ENCODE results near the gene HPCAL1.

Gene HPCAL1

GRCh38 chr2:10338270-10339188 lies 35.8 kb downstream of the HPCAL1 start:
- DNase-seq = no peak

DNA sequence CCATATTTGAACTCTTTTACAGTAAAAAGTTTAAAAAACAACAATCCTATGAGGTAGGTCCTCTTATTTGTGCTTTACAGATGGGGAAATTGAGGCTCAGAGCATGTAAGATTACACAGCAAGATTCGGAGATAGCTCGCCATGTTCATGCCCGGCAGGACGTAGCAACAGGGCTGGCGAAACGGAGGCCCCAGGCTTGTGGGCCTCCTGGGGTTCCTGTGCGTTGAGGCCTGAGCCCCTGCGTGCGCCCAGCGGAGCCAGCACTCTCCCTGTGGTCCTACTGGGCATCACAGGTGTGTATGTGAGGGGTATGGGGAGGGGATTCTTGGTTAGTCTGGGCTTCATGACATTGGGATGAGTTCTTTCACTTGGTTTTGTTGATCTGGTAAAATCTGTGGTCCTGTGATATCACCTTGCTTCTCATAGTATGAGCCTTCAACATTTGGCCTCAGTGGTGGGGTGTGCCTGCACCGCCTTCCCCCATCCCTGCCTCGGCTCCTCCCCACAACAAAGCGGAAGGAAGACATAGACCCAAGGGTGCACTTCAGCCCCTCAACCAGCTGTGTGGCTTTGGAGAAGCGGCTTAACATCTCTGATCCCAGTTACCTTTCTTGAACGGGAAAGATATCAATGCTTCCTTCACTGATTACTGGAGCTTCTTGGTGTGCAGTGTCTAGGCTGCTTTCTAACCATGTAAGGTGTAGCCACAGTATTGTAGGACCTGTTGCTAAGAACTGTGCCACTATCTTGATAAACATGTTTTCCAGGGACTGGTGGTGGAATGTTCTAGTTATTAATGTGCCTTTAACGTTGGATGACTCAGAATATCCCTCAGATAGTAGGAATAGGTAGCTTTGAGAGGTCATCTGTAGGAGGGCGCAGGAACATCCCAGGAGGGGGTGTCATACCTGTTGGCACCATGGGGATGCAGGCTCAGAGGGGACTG lies 37.2 kb downstream of the HPCAL1 start:
- DNase-seq = no peak

GRCh38 chr2:10340593-10340975 lies 37.9 kb downstream of the HPCAL1 start:
- DNase-seq = no peak

GRCh38 chr2:10341193-10341592 lies 38.5 kb downstream of the HPCAL1 start:
- no peak for DNase-seq

DNA sequence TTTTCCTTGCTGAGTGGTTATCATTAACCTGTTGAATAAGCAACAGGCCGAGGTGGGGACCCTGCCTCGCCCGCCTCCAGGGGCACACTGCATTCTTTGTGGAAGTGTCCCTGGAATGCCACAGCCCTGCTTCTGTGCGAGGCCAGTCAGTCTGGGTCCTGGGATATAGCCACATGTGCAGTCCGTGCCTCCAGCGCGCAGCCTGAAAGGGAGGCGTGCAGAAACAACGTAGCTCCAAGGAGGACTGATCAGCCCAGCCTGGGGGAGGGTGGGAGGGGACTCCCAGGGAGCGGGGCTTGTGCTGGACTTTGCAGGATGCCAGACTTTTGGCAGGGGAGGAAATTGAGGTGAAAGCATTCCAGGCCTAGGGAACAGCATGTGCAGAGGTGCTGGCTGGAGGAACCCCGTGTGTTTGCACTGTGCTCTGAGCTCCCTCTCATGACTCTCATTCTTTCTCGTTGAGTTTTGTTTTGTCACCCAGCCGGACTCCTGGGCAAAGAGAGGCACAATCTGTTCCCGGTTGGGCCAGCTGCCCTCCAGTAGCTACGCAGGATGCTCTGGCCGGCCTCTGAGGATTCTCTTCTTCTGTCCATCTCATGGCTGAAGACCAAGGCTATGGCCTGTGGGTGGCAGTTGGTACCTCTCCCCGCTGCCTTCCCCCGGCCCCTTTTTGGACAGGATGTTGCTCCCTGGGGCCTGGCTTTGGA lies 39.7 kb downstream of the HPCAL1 start:
- DNase-seq = no peak

GRCh38 chr2:10343191-10343590 lies 40.5 kb downstream of the HPCAL1 start:
- DNase-seq = no peak

- DNase-seq = no peak
Measured at GRCh38 chr2:10343658-10344057, 41.0 kb downstream of the HPCAL1 start.

DNA sequence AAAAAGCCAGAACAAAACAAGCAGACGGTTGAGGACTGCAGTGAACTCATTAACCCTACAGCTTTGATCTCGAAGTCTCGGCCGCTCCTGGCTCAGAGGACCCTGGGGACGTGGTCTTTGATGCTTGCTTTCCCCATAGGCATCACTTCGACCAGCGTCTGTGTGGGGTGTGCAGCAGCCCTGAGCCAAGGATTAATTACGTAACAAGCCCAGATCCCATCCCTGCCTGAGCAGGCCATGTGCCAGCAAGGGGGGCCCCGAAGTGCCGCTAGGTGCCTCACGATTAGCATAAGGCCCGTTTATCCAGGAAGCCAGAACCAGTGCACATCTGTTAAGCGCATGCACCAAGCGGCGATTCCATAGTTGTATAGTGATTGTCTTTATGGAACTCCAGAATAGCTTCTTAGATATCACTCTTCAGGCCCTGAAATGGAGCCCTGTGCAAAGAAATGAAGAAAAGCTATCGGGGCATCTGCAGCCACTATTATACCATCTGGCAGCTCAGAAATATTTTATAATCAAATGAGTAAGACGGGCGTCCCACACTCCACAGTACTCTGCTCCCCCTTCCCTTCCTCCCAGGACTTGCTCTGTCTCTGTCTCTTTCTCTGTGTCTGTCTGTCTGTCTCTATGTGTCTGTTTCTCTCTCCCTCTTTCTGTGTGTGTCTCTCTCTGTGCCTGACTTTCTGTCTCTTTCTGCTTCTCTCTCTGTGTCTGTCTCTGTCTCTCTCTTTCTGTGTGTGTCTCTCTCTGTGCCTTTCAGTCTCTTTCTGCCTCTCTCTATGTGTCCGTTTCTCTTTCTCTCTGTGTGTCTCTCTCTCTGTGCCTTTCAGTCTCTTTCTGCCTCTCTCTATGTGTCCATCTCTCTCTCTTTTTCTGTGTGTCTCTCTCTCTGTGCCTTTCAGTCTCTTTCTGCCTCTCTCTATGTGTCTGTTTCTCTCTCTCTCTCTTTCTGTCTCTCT lies 41.7 kb downstream of the HPCAL1 start:
- no peak for DNase-seq

DNA sequence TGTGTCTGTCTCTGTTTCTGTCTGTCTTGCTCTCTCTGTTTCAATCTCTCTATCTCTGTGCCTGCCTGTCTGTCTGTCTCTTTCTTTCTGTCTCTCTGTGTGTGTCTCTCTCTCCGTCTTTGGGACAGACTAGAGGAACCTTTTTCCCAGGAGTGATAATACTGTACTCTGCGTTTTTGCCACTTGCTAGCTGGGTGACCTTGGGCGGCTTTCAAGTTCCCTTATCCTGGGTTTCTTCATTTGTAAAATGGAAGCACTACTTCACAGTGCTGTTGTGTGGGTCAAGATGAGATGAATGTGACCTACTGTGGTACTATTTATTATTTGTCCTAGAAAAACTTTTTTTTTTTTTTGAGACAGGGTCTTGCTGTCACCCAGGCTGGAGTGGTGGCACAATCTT lies 42.4 kb downstream of the HPCAL1 start:
- peak; percentile 42 for DNase-seq

DNA sequence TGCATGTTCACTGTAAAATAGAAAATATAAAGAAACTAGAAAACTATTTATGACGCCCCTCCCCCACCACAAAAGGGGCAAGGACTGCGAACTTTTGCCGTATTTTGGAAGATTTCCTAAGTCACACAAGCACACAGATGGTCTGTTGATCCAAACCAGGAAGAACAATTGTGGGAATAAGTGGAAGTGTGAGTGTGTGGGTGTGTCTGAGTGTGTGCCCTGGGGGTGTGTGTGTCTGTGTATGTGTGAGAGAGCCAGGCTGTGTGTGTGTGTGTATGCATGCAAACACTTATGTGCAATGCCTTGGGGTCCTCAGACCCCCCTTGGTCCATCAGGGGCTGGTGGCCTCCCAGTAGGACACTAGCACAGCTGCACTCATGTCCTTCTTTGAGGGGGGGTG lies 43.1 kb downstream of the HPCAL1 start:
- DNase-seq = no peak

GRCh38 chr2:10346929-10347561 lies 44.3 kb downstream of the HPCAL1 start:
- DNase-seq = no peak

DNA sequence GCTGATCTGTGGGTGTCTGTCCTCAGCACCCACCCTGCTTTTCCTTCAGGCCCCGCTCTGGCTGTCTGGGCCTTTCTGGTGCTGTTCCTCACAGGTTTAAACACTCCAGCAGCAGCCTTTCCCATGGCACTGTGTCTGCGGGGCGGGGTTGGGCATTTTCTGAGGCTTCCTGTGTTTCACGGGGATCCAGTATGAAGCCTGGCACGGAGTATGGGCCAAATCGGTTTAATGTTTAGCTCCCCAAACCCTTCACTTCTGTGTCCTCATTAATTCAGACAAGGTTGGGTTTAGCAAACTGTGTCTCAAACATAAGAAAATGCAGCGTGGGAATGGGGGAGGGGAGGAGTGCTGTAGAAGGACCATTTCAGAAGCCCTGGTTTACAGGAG lies 44.9 kb downstream of the HPCAL1 start:
- no peak for DNase-seq

DNA sequence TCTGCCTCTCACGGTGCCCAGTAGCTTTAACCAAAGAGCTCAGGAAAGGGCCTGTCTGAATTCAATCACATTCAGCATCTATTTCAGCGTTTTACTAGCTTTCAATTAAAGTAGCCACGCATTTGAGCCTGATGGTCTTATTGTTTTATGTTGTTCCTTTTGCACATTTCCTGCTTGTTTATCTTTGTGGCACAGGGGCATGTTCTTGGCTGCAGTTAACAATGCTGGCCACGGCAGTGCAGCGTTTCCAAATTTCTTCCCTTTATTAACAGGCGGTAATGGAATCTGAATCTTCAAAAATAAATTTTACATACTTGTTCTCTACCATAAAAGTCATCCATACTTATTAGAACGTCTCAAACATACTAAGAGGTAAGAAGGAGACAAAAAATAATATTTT lies 46.2 kb downstream of the HPCAL1 start:
- no peak for DNase-seq

- DNase-seq = peak; percentile 95
Measured at GRCh38 chr2:10350761-10351160, 48.1 kb downstream of the HPCAL1 start.

- DNase-seq = no peak
Measured at GRCh38 chr2:10352361-10352760, 49.7 kb downstream of the HPCAL1 start.

GRCh38 chr2:10352972-10353371 lies 50.3 kb downstream of the HPCAL1 start:
- no peak for DNase-seq

DNA sequence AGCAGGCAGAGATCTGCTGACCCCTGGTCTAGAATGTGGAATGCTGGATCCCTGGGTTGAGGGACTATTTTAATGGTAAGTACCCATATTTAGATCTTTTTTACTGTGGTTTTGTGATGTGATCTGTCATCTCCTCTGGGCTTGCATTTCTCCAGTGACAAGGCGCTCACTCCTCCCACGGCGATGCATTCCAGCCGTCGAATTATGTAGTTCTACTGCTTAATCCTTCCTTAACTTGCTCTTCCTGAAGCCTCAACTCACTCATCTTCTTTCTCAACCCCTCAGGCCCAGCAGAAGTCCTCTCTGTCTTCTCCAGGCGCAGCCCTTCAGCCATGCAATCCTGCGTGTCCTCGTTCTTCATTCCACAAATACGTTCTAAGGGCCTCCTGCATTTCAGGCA lies 51.2 kb downstream of the HPCAL1 start:
- DNase-seq = no peak

GRCh38 chr2:10354399-10354798 lies 51.7 kb downstream of the HPCAL1 start:
- no peak for DNase-seq

DNA sequence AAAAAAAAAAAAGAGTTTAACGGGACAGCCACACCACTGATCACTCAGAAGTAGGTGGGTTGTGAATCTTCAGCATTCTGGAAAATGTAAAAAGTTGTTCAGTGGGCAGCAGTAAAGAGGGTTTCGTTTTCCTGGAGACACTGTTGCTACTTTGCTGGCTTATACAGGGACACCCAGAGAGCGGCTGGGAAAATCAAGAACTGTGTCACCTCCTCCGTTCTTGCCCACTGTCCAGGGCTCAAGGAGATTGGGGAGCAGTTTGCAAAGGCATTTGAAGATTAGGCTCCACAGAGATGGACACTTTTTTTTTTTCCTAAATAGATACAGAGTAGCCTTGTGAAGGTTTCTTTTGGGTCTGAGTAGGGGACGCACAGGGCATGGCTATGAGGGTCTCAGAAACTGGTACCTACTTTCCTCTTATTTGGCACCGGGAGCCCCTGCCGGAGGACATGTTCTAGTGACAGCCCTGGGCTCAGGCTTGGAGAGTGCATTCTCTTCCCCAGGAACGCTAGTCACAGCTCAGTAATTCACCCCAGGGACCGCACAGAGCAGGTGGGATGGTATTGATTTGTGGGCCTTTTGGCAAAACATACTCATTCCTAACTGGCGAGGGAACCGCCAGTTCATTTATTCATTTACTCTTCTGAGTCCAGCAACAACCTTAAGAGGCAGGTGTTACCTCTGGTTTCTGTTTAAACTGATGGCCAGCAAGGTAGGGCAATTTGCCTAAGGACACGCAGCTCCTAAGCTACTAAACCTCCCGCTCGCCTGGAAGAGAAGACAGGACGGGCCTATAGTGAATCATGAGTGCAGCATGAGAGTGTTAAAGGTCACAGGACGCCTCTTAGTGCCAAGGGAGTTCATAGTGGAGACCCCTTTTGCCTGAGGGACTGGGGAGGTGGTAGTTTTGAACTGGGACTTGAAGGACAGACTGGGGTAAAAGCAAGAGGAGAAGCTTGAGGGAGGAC lies 53.1 kb downstream of the HPCAL1 start:
- DNase-seq = no peak

GRCh38 chr2:10356439-10356811 lies 53.7 kb downstream of the HPCAL1 start:
- DNase-seq = no peak

All from suppressor macrophage treated with lipopolysaccharide for 4 hours (primary cell).